ENCODE measurements around the gene AVPI1.
A peak's percentile ranks its signal among the peaks of the same experiment; 100 is the strongest.

- peak; percentile 58; the same call in 1 of the 2 replicates for TF ChIP-seq CTCF (tag by site-specific recombination; IDR thresholded peaks at IDR 0.05)
- no peak for TF ChIP-seq ZNF112 (tag by site-specific recombination; IDR thresholded peaks at IDR 0.05)
- TF ChIP-seq ZNF23 (tag by site-specific recombination; IDR thresholded peaks at IDR 0.05; ENCODE audit: borderline replicate concordance), result no peak
- TF ChIP-seq PBX3 (CRISPR knock-in tag; IDR thresholded peaks at IDR 0.05), result no peak
- TF ChIP-seq ZNF366 (tag by site-specific recombination; conservative IDR thresholded peaks at IDR 0.05), result 0 out of 2 replicates have a peak, but pooled peaks have one; percentile 9
- no peak for TF ChIP-seq ZNF777 (tag by site-specific recombination; IDR thresholded peaks at IDR 0.05; ENCODE audit: borderline replicate concordance)
- no peak for TF ChIP-seq KLF9 (tag by site-specific recombination; IDR thresholded peaks at IDR 0.05; ENCODE audit: low read depth)
- no peak for TF ChIP-seq SCRT2 (tag by site-specific recombination; IDR thresholded peaks at IDR 0.05)
- TF ChIP-seq HOXC10 (CRISPR knock-in tag; IDR thresholded peaks at IDR 0.05), result no peak
Measured at GRCh38 chr10:97676770-97677581, 10.1 kb downstream of the AVPI1 start.

Data from HEK293 (cell line).